ENCODE results near the gene MAB21L4. TPM values are rescaled to one million over a fixed set of nuclear protein-coding genes. Genes with fewer than 3 reads are reported as not detected.

Gene MAB21L4
- total RNA-seq, 1 donor from 2014 or later = not detected

GRCh38 chr2:240864475-240864874, 31.5 kb downstream of the MAB21L4 start:
- Mint-ChIP-seq H3K9me3 (ENCODE audit: unreplicated experiment) (no peaks in the 10 kb centered on the region), H3K36me3 (ENCODE audit: low read depth, unreplicated experiment) (no peaks in the 10 kb centered on the region)

DNA sequence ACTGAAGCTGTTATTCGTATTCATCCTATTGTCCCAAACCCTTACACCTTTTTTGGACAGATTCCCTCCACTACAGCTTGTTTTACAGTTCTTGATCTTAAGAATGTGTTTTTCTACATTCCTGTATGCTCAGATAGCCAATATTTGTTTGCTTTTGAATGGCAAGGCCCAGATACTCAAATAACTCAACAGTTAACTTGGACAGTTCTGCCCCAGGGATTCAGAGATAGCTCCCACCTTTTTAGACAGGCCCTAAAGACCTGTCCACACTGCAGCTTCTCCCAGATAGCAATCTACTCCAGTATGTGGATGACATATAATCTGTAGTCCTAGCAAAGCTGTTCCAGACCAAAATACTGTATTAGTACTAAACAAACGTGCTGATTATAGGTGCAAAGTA, 34.4 kb downstream of the MAB21L4 start:
- no peak for DNase-seq (ENCODE audit: low spot score)
- Mint-ChIP-seq H3K4me3 (ENCODE audit: unreplicated experiment) (no peak overlapping the region), H3K9me3 (ENCODE audit: unreplicated experiment) (no peaks in the 10 kb centered on the region), H3K27me3 (ENCODE audit: unreplicated experiment) (peaks cover 12% of the 10 kb centered on the region), H3K4me1 (ENCODE audit: unreplicated experiment) (no peaks in the 10 kb centered on the region), H3K27ac (ENCODE audit: unreplicated experiment) (no peak overlapping the region), H3K36me3 (ENCODE audit: low read depth, unreplicated experiment) (no peaks in the 10 kb centered on the region)
- TF ChIP-seq CTCF (IDR thresholded peaks at IDR 0.05; ENCODE audit: unreplicated experiment) = no peak

More at GRCh38 chr2:240864475-240864874, 31.5 kb downstream of the MAB21L4 start:
- no peaks in the 10 kb centered on the region for H3K4me1 Mint-ChIP-seq (ENCODE audit: unreplicated experiment)
- H3K27ac Mint-ChIP-seq (ENCODE audit: unreplicated experiment) = no peak overlapping the region
- no peak overlapping the region for H3K4me3 Mint-ChIP-seq (ENCODE audit: unreplicated experiment)
- no peak for TF ChIP-seq CTCF (IDR thresholded peaks at IDR 0.05; ENCODE audit: unreplicated experiment)
- peaks cover 5% of the 10 kb centered on the region for H3K27me3 Mint-ChIP-seq (ENCODE audit: unreplicated experiment)
- DNase-seq (ENCODE audit: low spot score) = no peak

GRCh38 chr2:240858871-240859270, 37.1 kb downstream of the MAB21L4 start:
- H3K9me3 Mint-ChIP-seq (ENCODE audit: unreplicated experiment) = peaks cover 5% of the 10 kb centered on the region
- no peak for TF ChIP-seq CTCF (IDR thresholded peaks at IDR 0.05; ENCODE audit: unreplicated experiment)
- H3K36me3 Mint-ChIP-seq (ENCODE audit: low read depth, unreplicated experiment) = peaks cover 4% of the 10 kb centered on the region
- H3K4me3 Mint-ChIP-seq (ENCODE audit: unreplicated experiment) = no peak overlapping the region
- DNase-seq (ENCODE audit: low spot score) = no peak
- no peak overlapping the region for H3K27ac Mint-ChIP-seq (ENCODE audit: unreplicated experiment)
- peaks cover 10% of the 10 kb centered on the region for H3K27me3 Mint-ChIP-seq (ENCODE audit: unreplicated experiment)
- H3K4me1 Mint-ChIP-seq (ENCODE audit: unreplicated experiment) = no peaks in the 10 kb centered on the region

GRCh38 chr2:240858321-240858720, 37.6 kb downstream of the MAB21L4 start:
- TF ChIP-seq CTCF (IDR thresholded peaks at IDR 0.05; ENCODE audit: unreplicated experiment) = no peak
- Mint-ChIP-seq H3K4me1 (ENCODE audit: unreplicated experiment) (no peaks in the 10 kb centered on the region), H3K36me3 (ENCODE audit: low read depth, unreplicated experiment) (peaks cover 6% of the 10 kb centered on the region), H3K4me3 (ENCODE audit: unreplicated experiment) (no peak overlapping the region), H3K9me3 (ENCODE audit: unreplicated experiment) (peaks cover 5% of the 10 kb centered on the region), H3K27me3 (ENCODE audit: unreplicated experiment) (peaks cover 10% of the 10 kb centered on the region), H3K27ac (ENCODE audit: unreplicated experiment) (no peak overlapping the region)
- no peak for DNase-seq (ENCODE audit: low spot score)

- no peak overlapping the region for H3K27ac Mint-ChIP-seq (ENCODE audit: unreplicated experiment)
- no peak for DNase-seq (ENCODE audit: low spot score)
- H3K27me3 Mint-ChIP-seq (ENCODE audit: unreplicated experiment) = peaks cover 10% of the 10 kb centered on the region
- no peaks in the 10 kb centered on the region for H3K4me1 Mint-ChIP-seq (ENCODE audit: unreplicated experiment)
- H3K4me3 Mint-ChIP-seq (ENCODE audit: unreplicated experiment) = no peak overlapping the region
- H3K9me3 Mint-ChIP-seq (ENCODE audit: unreplicated experiment) = peaks cover 5% of the 10 kb centered on the region
- TF ChIP-seq CTCF (IDR thresholded peaks at IDR 0.05; ENCODE audit: unreplicated experiment) = no peak
- peaks cover 8% of the 10 kb centered on the region for H3K36me3 Mint-ChIP-seq (ENCODE audit: low read depth, unreplicated experiment)
Measured at GRCh38 chr2:240857039-240858008, 38.6 kb downstream of the MAB21L4 start.

All from endothelial cell (in vitro differentiated cells).